ENCODE data around the gene FEM1B. TPM values are rescaled to one million over a fixed set of nuclear protein-coding genes. Genes with fewer than 3 reads are reported as not detected.
A peak's percentile ranks its signal among the peaks of the same experiment; 100 is the strongest.

Gene FEM1B
- total RNA-seq, 1 donor from 2014 or later = 54.2 TPM

DNA sequence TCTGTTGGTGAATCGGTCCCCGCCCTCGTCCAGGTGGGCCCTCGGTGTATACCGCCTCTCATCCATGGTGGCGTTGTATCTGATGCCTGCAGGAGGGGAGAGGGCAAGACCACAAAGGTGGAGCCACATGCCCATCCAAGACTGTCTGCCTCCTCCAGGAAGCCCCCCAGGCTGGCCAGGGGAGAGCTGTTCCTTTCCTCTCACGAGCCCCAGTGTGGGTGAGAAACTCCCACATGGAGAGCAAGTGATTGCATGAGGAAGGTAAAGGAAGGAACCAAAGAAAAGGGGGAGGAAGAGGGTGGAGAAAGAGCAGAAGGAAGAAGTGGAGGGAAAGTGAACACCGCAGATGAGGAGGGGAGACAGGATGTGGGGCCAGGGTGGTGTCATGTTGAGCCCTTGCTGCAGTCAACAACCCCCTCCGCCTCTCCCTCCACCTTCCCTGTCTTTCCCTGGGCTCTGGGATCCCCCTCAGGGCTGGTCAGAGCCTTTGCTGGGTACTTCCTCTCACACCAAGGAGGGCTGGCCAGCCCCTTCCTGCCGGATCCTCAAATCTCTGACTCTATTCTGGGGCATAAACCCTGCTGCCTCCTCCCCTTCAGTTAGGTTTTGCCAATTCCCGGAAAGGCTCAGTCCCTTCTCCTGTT is 49.3 kb downstream of the FEM1B start:
- Mint-ChIP-seq H3K27me3 (peaks cover 31% of the 10 kb centered on the region), H3K36me3 (no peaks in the 10 kb centered on the region), H3K4me3 (no peak overlapping the region), H3K4me1 (ENCODE audit: unreplicated experiment) (peaks cover 25% of the 10 kb centered on the region), H3K9me3 (no peaks in the 10 kb centered on the region), H3K27ac (no peak overlapping the region)
- DNase-seq (ENCODE audit: extremely low spot score, unreplicated experiment) = no peak
- TF ChIP-seq, protein P1, sequence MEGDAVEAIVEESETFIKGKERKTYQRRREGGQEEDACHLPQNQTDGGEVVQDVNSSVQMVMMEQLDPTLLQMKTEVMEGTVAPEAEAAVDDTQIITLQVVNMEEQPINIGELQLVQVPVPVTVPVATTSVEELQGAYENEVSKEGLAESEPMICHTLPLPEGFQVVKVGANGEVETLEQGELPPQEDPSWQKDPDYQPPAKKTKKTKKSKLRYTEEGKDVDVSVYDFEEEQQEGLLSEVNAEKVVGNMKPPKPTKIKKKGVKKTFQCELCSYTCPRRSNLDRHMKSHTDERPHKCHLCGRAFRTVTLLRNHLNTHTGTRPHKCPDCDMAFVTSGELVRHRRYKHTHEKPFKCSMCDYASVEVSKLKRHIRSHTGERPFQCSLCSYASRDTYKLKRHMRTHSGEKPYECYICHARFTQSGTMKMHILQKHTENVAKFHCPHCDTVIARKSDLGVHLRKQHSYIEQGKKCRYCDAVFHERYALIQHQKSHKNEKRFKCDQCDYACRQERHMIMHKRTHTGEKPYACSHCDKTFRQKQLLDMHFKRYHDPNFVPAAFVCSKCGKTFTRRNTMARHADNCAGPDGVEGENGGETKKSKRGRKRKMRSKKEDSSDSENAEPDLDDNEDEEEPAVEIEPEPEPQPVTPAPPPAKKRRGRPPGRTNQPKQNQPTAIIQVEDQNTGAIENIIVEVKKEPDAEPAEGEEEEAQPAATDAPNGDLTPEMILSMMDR (conservative IDR thresholded peaks at IDR 0.05) = no peak

DNA sequence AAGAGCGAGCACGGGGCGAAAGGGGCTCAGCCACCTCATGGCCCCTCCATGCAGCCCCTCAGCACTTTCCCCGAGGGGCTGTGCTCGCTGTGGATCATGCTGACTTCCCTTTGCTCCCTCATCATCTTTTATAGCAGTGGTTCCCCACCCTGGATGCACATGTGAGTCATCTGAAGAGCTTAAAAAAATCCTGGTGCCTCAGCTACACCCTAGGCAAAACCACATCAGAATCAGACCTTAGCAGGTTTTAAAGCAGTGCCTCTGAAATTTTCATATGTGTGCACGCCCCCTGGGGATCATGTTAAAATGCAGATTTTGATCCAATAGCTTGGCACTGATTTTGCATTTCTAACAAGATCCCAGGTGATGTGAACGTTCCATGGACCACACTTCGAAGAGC is 50.9 kb downstream of the FEM1B start:
- peaks cover 24% of the 10 kb centered on the region for H3K4me1 Mint-ChIP-seq (ENCODE audit: unreplicated experiment)
- DNase-seq (ENCODE audit: extremely low spot score, unreplicated experiment) = no peak
- H3K4me3 Mint-ChIP-seq = no peak overlapping the region
- TF ChIP-seq, protein P1 (conservative IDR thresholded peaks at IDR 0.05) = no peak
- H3K36me3 Mint-ChIP-seq = no peaks in the 10 kb centered on the region
- no peaks in the 10 kb centered on the region for H3K9me3 Mint-ChIP-seq
- no peak overlapping the region for H3K27ac Mint-ChIP-seq
- peaks cover 33% of the 10 kb centered on the region for H3K27me3 Mint-ChIP-seq

DNA sequence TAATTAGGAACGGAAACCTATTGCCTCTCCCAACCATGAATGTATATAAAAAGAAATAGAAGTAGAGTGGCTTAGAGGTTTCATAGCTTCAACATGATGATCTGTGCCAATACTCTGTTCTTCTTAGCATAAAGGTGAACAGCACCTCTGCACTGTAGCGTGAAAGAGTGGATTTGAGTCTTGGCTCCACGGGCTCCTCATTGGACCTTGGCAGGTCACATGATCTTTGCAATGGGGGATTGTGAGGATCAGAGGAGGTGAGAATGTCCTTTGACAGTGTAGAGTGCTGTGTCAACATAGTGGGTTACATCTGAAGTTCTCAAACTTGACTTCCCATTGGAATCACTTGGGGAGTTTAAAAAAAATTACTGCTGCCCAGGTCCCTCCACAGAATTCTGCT is 51.4 kb downstream of the FEM1B start:
- Mint-ChIP-seq H3K36me3 (no peaks in the 10 kb centered on the region), H3K4me1 (ENCODE audit: unreplicated experiment) (peaks cover 27% of the 10 kb centered on the region), H3K27ac (no peak overlapping the region), H3K4me3 (no peak overlapping the region), H3K9me3 (no peaks in the 10 kb centered on the region), H3K27me3 (peaks cover 28% of the 10 kb centered on the region)
- no peak for DNase-seq (ENCODE audit: extremely low spot score, unreplicated experiment)
- TF ChIP-seq, protein P1 (conservative IDR thresholded peaks at IDR 0.05) = no peak

DNA sequence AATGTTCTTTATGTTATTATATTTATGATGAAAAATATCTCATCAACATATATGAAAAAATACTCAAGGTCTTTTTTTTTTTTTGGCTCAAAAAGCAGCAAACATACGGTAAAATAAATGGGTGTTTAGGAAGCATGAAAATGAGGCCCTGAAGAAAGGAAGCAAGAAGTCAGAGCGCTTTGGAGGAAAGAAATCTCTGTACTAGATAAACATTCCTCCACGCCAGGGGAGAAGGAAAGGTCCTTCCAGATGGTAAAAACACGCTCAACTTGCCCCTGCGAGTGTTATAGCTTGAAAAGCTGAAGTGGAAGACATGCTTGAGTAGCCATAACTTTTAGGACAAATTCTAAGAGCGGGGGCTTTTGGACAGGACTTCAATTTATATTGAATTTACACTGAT is 52.9 kb downstream of the FEM1B start:
- TF ChIP-seq, protein P1 (conservative IDR thresholded peaks at IDR 0.05) = no peak
- Mint-ChIP-seq H3K9me3 (no peaks in the 10 kb centered on the region), H3K4me1 (ENCODE audit: unreplicated experiment) (peaks cover 35% of the 10 kb centered on the region), H3K27me3 (peaks cover 25% of the 10 kb centered on the region), H3K4me3 (peak overlapping the region; percentile 11), H3K36me3 (no peaks in the 10 kb centered on the region), H3K27ac (peak overlapping the region; percentile 32)
- DNase-seq (ENCODE audit: extremely low spot score, unreplicated experiment) = no peak

DNA sequence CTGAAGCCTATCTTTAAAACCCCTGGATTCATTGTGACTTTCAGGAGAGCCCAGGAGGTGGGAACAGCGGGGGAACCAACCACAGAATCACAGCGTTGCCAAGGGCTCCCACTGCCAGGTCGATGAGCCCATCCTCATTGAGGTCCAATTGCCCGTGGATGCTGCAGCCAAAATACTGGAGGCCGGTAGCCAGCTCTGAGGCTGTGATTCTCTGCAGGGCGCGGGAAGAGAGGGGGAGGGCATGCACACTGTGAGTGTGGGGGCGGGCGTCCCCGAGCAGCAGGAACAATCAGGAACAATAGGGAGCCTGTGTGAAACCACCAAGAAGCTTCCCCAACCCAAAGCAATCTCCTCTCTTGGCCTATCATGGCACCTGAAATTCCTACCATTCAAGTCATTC is 53.4 kb downstream of the FEM1B start:
- no peak for DNase-seq (ENCODE audit: extremely low spot score, unreplicated experiment)
- Mint-ChIP-seq H3K36me3 (no peaks in the 10 kb centered on the region), H3K4me1 (ENCODE audit: unreplicated experiment) (peaks cover 35% of the 10 kb centered on the region), H3K9me3 (no peaks in the 10 kb centered on the region), H3K27me3 (peaks cover 25% of the 10 kb centered on the region), H3K4me3 (peak overlapping the region; percentile 11), H3K27ac (peak overlapping the region; percentile 32)
- TF ChIP-seq, protein P1 (conservative IDR thresholded peaks at IDR 0.05) = no peak
